A549 treated with dexamethasone at 1 μM for 4 hours (cell line): ENCODE data around the gene ODAD2. TPM values are rescaled to one million over a fixed set of nuclear protein-coding genes. Genes with fewer than 3 reads are reported as not detected.

Experiments
- total RNA-seq: library from RNA; stranded (reverse); fragments of 200-300 nt; extraction: Qiagen RNA extraction; gene quantifications from 5 replicates; pipeline ENCODE4 v1.2.3, GENCODE V29; 2022

ODAD2 gene, protein sequence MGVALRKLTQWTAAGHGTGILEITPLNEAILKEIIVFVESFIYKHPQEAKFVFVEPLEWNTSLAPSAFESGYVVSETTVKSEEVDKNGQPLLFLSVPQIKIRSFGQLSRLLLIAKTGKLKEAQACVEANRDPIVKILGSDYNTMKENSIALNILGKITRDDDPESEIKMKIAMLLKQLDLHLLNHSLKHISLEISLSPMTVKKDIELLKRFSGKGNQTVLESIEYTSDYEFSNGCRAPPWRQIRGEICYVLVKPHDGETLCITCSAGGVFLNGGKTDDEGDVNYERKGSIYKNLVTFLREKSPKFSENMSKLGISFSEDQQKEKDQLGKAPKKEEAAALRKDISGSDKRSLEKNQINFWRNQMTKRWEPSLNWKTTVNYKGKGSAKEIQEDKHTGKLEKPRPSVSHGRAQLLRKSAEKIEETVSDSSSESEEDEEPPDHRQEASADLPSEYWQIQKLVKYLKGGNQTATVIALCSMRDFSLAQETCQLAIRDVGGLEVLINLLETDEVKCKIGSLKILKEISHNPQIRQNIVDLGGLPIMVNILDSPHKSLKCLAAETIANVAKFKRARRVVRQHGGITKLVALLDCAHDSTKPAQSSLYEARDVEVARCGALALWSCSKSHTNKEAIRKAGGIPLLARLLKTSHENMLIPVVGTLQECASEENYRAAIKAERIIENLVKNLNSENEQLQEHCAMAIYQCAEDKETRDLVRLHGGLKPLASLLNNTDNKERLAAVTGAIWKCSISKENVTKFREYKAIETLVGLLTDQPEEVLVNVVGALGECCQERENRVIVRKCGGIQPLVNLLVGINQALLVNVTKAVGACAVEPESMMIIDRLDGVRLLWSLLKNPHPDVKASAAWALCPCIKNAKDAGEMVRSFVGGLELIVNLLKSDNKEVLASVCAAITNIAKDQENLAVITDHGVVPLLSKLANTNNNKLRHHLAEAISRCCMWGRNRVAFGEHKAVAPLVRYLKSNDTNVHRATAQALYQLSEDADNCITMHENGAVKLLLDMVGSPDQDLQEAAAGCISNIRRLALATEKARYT
- 0.05 to 0.07 TPM in 2 of 5 replicates, not detected in the others for total RNA-seq

DNA sequence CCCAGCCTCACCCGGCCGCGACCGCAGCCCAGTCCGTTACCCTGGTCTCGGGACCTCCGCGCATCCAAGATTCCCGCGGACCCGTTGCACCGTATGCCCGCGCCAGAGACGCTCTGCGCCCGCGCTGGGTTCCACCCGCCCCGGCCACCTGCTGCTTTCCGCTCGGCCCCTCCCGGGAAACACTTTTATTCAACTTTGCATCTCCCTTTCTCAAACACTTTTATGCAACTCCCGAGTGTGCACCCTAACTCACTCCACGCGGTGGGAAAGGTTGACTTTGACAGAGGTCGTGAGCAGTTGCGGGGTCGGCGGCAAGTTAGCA is at the start of gene ODAD2:
Gene ODAD2, minus strand, starts transcription at position 126 of the 322 bp plus-strand sequence. CDS start 3,937 bp downstream, outside the sequence.

